ACC112 (cell line): ENCODE results near the gene TEAD1.
A peak's percentile ranks its signal among the peaks of the same experiment; 100 is the strongest.

Experiments
- H2AFZ ChIP-seq: fragments of 200-600 bp; sonication (generic); one replicate; pipeline ENCODE4 v1.6.0; 2017; ENCODE audit warnings: antibody characterized with exemption, low read length; ENCODE audit not compliant: unreplicated experiment
- H3K27ac ChIP-seq: fragments of 200-600 bp; sonication (generic); 2 replicates; pipeline ENCODE4 v1.5.1; 2014; ENCODE audit warnings: low read depth, mild to moderate bottlenecking, antibody characterized with exemption, low read length, moderate library complexity
- H3K27me3 ChIP-seq: fragments of 200-600 bp; sonication (generic); 2 replicates; pipeline ENCODE4 v1.6.1; 2014; ENCODE audit warnings: mild to moderate bottlenecking, antibody characterized with exemption, low read length, moderate library complexity, mixed read lengths; ENCODE audit not compliant: insufficient read depth
- H3K36me3 ChIP-seq: fragments of 200-600 bp; sonication (generic); 2 replicates; pipeline ENCODE4 v1.6.1; 2016; ENCODE audit warnings: mild to moderate bottlenecking, antibody characterized with exemption, low read length, moderate library complexity, mixed read lengths; ENCODE audit not compliant: insufficient read depth
- H3K4me1 ChIP-seq: fragments of 200-600 bp; sonication (generic); one replicate; pipeline ENCODE4 v1.6.1; 2016; ENCODE audit warnings: low read length, mixed read lengths; ENCODE audit not compliant: insufficient read depth, unreplicated experiment, control insufficient read depth
- H3K4me3 ChIP-seq: fragments of 200-600 bp; sonication (generic); 2 replicates; pipeline ENCODE4 v1.5.1; 2014; ENCODE audit warnings: mild to moderate bottlenecking, low read depth, low read length
- H3K79me2 ChIP-seq: fragments of 200-600 bp; sonication (generic); one replicate; pipeline ENCODE4 v1.6.0; 2016; ENCODE audit warnings: low read length; ENCODE audit not compliant: control insufficient read depth, unreplicated experiment, insufficient read depth

The TEAD1 gene

DNA sequence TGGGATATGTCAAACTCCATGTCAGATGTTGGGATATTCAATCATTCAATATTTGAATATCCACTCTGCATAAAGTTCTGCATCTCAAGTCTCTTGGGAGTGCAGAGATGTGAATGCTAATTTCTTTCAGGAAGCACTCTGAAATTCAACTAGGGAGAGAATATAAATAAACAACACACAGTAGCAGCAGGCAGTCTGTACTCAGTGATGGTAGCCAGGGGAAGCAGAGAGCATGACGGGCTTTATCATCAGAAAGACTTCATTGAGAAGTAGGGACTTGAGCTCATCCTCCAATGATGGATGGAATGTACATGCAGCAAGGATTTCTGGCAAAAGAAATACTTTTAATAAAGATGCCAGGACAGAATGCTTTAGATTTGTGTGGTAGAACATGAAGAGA, 9.8 kb upstream of the TEAD1 start:
- no peaks in the 10 kb centered on the region for H3K79me2 ChIP-seq
- H2AFZ ChIP-seq: no peak overlapping the region
- H3K27ac ChIP-seq: no peak overlapping the region
- no peak overlapping the region for H3K4me3 ChIP-seq
- peaks cover 8% of the 10 kb centered on the region; the same call in 1 of the 2 replicates for H3K27me3 ChIP-seq
- H3K36me3 ChIP-seq: no peaks in the 10 kb centered on the region
- H3K4me1 ChIP-seq: no peaks in the 10 kb centered on the region

DNA sequence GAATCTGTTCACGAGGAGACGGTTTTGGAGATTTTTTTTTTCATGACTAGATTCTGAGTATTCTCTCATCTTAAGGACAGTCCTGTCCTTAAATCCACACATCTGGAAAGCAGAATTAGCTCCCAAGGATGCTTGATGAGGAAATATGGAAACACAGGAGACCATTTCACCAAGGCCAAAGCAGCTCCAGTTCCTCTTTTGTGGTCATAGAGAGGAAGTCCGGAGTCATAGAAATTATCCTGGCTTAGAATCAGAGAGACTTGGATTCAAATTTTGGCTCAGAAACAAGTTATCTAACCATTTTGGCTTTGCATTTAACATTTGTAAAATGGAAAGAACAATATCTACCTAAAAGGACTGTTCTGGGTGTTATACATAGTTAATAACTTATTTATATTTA, 7.3 kb upstream of the TEAD1 start:
- Histone ChIP-seq H3K79me2 (no peaks in the 10 kb centered on the region), H3K36me3 (no peaks in the 10 kb centered on the region), H3K27ac (no peak overlapping the region), H3K27me3 (peaks cover 8% of the 10 kb centered on the region; the same call in 1 of the 2 replicates), H3K4me3 (no peak overlapping the region), H3K4me1 (peaks cover 14% of the 10 kb centered on the region), H2AFZ (no peak overlapping the region)

DNA sequence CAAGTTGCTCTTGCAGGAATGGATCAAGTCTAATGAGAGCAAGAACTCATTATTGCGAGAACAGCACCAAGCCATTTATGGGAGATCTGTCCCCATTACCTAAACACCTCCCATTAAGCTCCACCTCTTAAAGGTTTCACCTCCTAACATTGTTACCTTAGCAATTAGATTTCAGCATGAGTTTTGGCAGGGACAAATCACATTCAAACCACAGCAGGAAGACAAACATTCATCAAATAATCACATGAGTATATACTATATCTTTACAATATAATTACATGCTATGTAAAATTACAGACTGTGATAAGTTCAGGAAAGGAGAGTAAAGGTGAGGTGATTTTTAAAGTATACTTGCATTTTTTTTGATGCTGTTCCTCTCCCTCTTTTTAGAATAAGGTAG, 6.6 kb upstream of the TEAD1 start:
- Histone ChIP-seq H3K27me3 (peaks cover 8% of the 10 kb centered on the region; the same call in 1 of the 2 replicates), H2AFZ (no peak overlapping the region), H3K4me3 (no peak overlapping the region), H3K4me1 (peaks cover 14% of the 10 kb centered on the region), H3K79me2 (no peaks in the 10 kb centered on the region), H3K27ac (no peak overlapping the region), H3K36me3 (no peaks in the 10 kb centered on the region)

DNA sequence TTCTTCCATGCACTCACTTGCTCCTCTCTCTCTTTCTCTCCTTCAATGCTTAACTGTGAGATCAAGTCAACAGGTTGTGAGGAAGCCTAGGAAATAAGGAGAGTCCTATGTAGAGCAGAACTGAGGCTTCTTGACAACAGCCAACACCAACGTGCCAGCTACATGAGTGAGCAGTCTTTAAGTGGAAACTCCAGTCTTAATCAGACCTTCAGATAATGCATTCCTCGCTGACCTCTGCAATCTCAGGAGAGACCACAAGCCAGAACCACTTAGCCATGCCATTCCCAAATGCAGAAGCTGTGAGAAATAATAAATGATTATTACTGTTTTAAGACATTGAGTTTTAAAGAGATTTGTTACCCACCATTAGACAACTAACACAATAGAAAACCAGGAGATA, 6.1 kb upstream of the TEAD1 start:
- Histone ChIP-seq H2AFZ (no peak overlapping the region), H3K27ac (no peak overlapping the region), H3K36me3 (no peaks in the 10 kb centered on the region), H3K4me3 (no peak overlapping the region), H3K79me2 (no peaks in the 10 kb centered on the region), H3K27me3 (peaks cover 8% of the 10 kb centered on the region; the same call in 1 of the 2 replicates), H3K4me1 (peaks cover 14% of the 10 kb centered on the region)

DNA sequence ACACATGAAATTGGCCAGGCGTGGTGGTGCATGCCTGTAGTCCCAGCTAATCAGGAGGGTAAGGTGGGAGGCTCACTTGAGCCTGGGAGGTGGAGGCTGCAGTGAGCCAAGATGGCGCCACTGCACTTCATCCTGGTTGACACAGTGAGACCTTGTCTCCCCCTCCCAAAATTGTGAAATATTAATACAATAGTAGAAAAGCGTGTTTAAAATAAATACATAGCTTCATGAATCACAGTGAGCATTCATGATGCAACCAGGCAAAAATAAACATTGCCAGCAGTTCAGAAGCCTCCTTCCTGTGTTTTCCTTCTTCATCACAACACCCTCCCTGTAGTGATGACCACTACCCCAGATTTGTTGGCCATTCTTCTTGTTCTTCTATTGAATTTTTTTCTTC, 4.3 kb upstream of the TEAD1 start:
- Histone ChIP-seq H3K27me3 (0 out of 2 replicates have a peak, but pooled peaks cover under 1% of the 10 kb centered on the region), H3K4me1 (peaks cover 14% of the 10 kb centered on the region), H3K27ac (no peak overlapping the region), H2AFZ (no peak overlapping the region), H3K79me2 (peaks cover 6% of the 10 kb centered on the region), H3K4me3 (no peak overlapping the region), H3K36me3 (no peaks in the 10 kb centered on the region)

DNA sequence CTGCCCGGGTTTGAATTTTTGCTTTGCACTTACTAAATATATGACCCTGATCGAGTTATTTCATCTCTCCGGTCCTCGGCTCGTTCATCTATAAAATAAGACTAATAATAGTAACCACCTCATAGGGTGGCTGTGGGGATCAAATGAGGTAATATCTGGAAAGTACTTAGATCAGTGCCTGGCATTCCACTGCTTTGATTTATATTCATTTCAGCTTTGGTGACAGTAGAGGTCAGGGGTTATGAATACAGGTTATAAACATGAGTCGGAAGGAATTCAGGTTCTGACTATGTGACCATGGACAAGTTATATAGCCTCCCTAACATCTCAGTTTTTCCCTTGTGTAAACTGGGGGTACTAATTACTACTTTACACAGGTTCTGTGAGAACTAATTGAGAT, 2.9 kb upstream of the TEAD1 start:
- H3K4me1 ChIP-seq: peaks cover 14% of the 10 kb centered on the region
- no peak overlapping the region for H2AFZ ChIP-seq
- H3K27me3 ChIP-seq: no peaks in the 10 kb centered on the region
- no peaks in the 10 kb centered on the region for H3K36me3 ChIP-seq
- no peak overlapping the region for H3K27ac ChIP-seq
- H3K4me3 ChIP-seq: no peak overlapping the region
- peaks cover 21% of the 10 kb centered on the region for H3K79me2 ChIP-seq

DNA sequence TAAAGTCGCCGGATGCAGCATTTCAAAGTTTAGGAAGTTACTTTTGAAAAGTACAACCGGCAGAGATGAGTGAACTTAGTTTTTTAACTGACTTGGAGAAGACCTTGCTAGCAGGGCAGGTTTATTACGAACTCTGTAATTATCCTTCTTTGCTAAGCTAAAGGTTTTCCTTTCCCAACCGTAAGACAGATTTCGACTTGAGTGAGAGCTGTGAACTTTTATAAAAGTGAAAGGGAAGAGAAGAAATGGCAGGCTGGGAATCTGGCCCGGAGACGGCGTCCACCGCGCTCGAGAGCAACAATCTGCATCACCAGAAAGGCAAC, 659 bp upstream of the TEAD1 start:
- Histone ChIP-seq H3K27me3 (no peaks in the 10 kb centered on the region), H2AFZ (peak overlapping the region; percentile 85), H3K79me2 (peaks cover 43% of the 10 kb centered on the region), H3K36me3 (no peaks in the 10 kb centered on the region), H3K4me3 (peak overlapping the region; percentile 98), H3K4me1 (peaks cover 23% of the 10 kb centered on the region), H3K27ac (peak overlapping the region; percentile 78)

DNA sequence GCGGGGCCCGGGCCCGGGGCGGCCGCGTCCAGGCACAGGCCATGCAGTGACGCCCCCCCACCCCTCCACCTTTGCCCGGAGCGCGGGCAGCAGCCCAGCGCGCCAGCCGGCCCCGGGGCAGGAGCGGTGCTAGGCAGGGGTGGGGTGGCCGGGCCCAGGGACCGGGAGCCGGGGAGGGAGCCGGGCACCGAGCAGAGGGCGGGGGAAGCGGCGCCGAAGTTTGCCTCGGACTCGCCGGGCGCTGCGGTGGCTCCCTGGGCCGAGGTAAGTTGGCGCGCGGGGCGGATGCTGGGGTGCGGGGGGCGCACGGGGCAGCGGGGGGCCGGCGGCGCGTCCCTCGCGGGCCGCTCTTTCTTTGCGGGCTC, 332 bp downstream of the TEAD1 start:
- Histone ChIP-seq H3K4me1 (peaks cover 32% of the 10 kb centered on the region), H3K27ac (peak overlapping the region; percentile 77), H3K79me2 (peaks cover 53% of the 10 kb centered on the region), H2AFZ (no peak overlapping the region), H3K4me3 (peak overlapping the region; percentile 98), H3K27me3 (no peaks in the 10 kb centered on the region), H3K36me3 (no peaks in the 10 kb centered on the region)

DNA sequence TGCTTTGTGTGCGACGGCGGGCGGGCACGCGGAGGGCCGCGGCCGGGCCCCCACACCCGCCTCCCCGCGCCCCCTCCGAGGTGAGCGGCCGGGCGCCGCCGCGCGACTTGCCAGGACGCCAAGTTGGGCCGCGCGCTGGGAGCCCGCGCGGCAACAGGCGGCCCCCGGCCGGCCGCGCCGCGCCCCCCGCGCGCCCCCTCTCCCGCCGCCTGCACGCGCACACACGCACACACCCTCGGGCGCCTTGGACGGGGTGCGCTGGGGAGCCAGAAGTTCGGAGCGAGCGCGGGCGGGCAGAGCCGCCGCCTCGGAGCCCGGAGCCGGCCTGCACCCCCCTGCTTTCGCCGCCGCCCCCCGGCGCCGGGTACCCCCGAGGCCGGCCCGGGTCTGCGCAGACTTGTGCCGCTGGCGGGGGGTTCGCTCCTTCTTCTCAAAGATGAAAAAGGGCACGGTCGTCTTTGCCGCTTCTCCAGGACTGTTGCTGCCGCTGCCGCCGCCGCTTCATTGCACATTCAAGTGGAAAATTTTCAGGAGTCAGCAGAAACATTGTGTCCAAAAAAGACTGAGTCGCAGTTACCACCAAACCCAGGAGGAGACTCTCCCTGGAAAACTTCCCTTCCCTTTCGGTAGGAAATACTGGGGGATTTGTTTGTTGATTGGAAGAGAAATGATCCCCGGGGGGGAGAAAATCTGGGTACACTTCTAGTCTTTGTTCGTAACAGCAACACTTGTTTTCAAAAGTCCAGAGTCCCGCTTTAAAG, 895 bp downstream of the TEAD1 start:
- Histone ChIP-seq H3K27ac (peak overlapping the region; percentile 77), H3K4me1 (peaks cover 33% of the 10 kb centered on the region), H3K4me3 (peak overlapping the region; percentile 98), H2AFZ (no peak overlapping the region), H3K27me3 (no peaks in the 10 kb centered on the region), H3K79me2 (peaks cover 58% of the 10 kb centered on the region), H3K36me3 (no peaks in the 10 kb centered on the region)

DNA sequence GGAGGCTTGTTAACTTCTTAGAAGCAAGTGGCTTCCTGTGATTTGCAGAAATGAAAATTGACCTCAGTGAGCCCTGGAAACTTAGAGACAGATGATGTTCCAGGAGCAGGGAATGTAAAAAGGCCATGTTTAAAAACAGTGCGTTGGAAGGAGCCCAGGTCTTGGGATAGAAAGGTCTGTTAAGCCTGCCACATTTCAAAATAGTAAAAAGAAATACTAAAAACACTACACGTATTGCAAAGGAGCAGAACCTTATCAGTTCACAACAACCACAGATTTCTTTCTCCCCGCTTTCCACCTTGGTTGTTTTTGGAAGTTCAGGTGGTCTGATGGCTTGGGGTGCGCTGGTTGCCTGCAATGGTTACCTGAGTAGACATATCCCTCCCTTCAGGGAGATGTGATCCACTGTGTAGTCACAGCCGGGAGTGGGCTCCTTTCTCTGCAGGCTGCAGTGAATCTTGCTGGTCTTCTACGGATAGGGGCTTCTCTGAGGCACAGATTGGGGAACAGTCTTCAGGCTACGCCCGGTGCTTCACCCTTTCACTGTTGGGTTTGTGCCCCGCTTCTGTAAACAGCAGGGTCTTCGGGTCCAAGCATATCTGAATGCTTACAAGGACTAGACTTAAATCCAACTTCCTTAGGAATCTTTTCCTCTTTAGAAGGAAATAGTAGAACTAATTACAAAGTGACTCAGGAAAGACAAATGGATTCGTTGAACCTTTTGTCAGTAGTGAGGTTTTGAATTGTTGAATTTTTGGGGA, 1.9 kb downstream of the TEAD1 start:
- Histone ChIP-seq H3K27me3 (no peaks in the 10 kb centered on the region), H3K4me3 (peak overlapping the region; percentile 98)

DNA sequence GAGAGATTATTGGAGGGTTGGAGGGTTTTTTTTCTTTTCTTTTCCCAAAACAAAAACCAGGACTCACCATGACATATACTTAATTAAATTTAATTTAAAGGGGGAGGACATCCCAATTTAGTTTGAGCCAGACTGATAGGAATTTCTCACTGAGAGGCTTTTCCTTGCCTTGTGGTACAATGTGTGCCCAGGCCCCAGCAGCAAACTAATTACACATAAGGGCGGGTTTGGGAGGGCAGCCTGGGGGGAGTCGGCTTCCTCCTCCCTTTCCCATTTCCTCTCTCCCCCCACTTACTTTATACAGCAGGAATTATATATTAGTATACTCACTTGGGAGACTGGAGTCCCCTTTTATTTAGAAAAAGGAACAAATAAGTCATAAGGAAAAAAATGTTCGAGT, 2.9 kb downstream of the TEAD1 start:
- H3K79me2 ChIP-seq: peaks cover 77% of the 10 kb centered on the region
- no peak overlapping the region for H2AFZ ChIP-seq
- no peaks in the 10 kb centered on the region for H3K27me3 ChIP-seq
- H3K27ac ChIP-seq: peak overlapping the region; percentile 74
- H3K36me3 ChIP-seq: no peaks in the 10 kb centered on the region; the same call in 1 of the 2 replicates
- H3K4me3 ChIP-seq: peak overlapping the region; percentile 98
- H3K4me1 ChIP-seq: peaks cover 37% of the 10 kb centered on the region

More for the DNA sequence above, 1.9 kb downstream of the TEAD1 start:
- Histone ChIP-seq H3K36me3 (no peaks in the 10 kb centered on the region; the same call in 1 of the 2 replicates), H3K79me2 (peaks cover 67% of the 10 kb centered on the region), H3K4me1 (peaks cover 39% of the 10 kb centered on the region), H3K27ac (peak overlapping the region; percentile 74), H2AFZ (no peak overlapping the region)
